Body of pancreas (tissue), 4 donors: ENCODE results near the gene PPID.

Experiments
- POLR2A ChIP-seq, 3 donors: fragments of 450-650 bp; IDR thresholded peaks; one replicate each; pipeline ENCODE4 v1.6.1; 2016; ENCODE audit warnings: antibody characterized with exemption in 3 of 3, mild to moderate bottlenecking in 2 of 3
- TF ChIP-seq, protein P1 (sequence below), 7 experiments: fragments of 450-650 bp in 4 of 7; fragments of 200-600 bp in 3 of 7; sonication (generic) in 3 of 7; IDR thresholded peaks; one replicate each; pipeline ENCODE4 v1.5.1; 2016 to 2019; ENCODE audit warnings: antibody characterized with exemption in 7 of 7

DNA sequence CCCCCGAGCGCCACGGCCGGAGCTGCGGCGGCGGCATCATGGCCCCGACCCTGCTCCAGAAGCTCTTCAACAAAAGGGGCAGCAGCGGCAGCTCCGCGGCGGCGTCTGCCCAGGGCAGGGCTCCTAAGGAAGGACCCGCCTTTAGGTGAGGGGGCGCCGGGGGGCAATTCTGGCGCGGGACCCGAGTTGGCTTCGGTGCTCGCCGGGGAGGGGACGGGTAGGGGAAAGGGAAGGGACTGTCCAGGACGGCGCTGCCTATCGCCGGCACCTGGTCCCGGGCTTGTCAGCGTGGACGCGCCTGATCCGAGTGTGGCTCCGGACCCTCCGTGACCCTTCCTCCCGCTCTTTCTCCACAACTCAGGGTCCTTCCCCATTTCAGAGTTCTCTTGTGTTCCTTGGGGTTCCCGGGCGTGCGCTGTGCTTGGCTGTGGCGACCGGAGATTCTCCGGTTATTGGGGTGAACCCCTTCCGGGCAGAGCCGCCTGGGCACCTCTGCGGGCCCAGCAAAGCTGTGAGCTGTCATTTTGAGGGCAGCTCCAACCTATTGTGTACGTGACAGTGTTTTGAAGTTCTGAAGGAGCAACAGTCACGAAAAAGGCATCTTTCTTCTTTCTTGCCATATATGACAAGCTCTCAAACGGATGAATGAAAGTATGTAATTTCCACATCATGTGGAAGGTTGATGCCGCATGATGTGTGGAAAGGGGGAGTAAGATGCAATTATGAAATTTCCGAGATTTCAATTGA, 46.2 kb upstream of the PPID start:
- TF ChIP-seq, protein P1, sequence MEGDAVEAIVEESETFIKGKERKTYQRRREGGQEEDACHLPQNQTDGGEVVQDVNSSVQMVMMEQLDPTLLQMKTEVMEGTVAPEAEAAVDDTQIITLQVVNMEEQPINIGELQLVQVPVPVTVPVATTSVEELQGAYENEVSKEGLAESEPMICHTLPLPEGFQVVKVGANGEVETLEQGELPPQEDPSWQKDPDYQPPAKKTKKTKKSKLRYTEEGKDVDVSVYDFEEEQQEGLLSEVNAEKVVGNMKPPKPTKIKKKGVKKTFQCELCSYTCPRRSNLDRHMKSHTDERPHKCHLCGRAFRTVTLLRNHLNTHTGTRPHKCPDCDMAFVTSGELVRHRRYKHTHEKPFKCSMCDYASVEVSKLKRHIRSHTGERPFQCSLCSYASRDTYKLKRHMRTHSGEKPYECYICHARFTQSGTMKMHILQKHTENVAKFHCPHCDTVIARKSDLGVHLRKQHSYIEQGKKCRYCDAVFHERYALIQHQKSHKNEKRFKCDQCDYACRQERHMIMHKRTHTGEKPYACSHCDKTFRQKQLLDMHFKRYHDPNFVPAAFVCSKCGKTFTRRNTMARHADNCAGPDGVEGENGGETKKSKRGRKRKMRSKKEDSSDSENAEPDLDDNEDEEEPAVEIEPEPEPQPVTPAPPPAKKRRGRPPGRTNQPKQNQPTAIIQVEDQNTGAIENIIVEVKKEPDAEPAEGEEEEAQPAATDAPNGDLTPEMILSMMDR (IDR thresholded peaks at IDR 0.05): no peak
- peak in 1 of 3 donors; percentile 26 for TF ChIP-seq POLR2A (IDR thresholded peaks at IDR 0.05)
